Gastrocnemius medialis (tissue), 4 donors: ENCODE data around the gene TXNRD2. TPM values are rescaled to one million over a fixed set of nuclear protein-coding genes. Genes with fewer than 3 reads are reported as not detected.
A peak's percentile ranks its signal among the peaks of the same experiment; 100 is the strongest.

ENCODE experiments used
- ATAC-seq, 2 donors: fragments of 150-250 bp; one replicate each; pipeline ENCODE4 v1.9.1; 2016
- DNase-seq, 2 donors: peaks; one replicate each; pipeline ENCODE4 v3.0.0-alpha.2; 2019
- H3K27ac ChIP-seq, 4 donors: fragments of 200-600 bp; sonication (generic); 1 replicate in 1 of 4; 2 replicates in 3 of 4; pipeline ENCODE4 v1.5.1; 2016 to 2018; ENCODE audit warnings: mild to moderate bottlenecking in 2 of 4, moderate library complexity in 1 of 4
- H3K27me3 ChIP-seq, 3 donors: fragments of 200-600 bp; sonication (generic) in 2 of 3; 1 replicate in 1 of 3; 2 replicates in 2 of 3; pipeline versions ENCODE4 v1.5.1 to v1.6.0; 2016 to 2019; ENCODE audit warnings: mild to moderate bottlenecking in 1 of 3, moderate library complexity in 1 of 3
- H3K36me3 ChIP-seq, 2 donors: fragments of 200-600 bp; sonication (generic) in 1 of 2; one replicate each; pipeline ENCODE4 v1.5.1; 2017 to 2018
- H3K4me1 ChIP-seq, 2 donors: fragments of 200-600 bp; sonication (generic) in 1 of 2; one replicate each; pipeline ENCODE4 v1.5.1; 2016 to 2017; ENCODE audit warnings: mild to moderate bottlenecking in 2 of 2
- H3K4me3 ChIP-seq, 4 donors: fragments of 200-600 bp; sonication (generic) in 3 of 4; 1 replicate in 1 of 4; 2 replicates in 3 of 4; pipeline ENCODE4 v1.5.1; 2016 to 2019; ENCODE audit warnings: mild to moderate bottlenecking in 2 of 4
- H3K9me3 ChIP-seq, 3 donors: fragments of 200-600 bp; sonication (generic) in 2 of 3; 1 replicate in 1 of 3; 2 replicates in 2 of 3; pipeline ENCODE4 v1.5.1; 2016 to 2019
- POLR2A ChIP-seq, 2 donors: fragments of 450-650 bp; IDR thresholded peaks; one replicate each; pipeline ENCODE4 v1.6.1; 2017; ENCODE audit warnings: antibody characterized with exemption in 2 of 2, mild to moderate bottlenecking in 2 of 2, moderate library complexity in 2 of 2
- in situ Hi-C, 4 donors: fragments of 200-750 bp; cut with MboI; loops; one replicate each; pipeline versions ENCODE4 v1.15.0 to v1.8.0; 2017; ENCODE audit warnings: low sequenced_read_pairs in 4 of 4
- intact Hi-C: fragments of 100-400 bp; cut with DNase I; formaldehyde crosslinking; loops from one replicate; pipeline ENCODE4 v1.15.1; 2023; ENCODE audit warnings: low total_unique reads
- microRNA-seq, 2 donors: library from miRNA; unstranded; fragments of <30 nt; microRNA quantifications; one replicate each; pipeline ENCODE4, GENCODE V29; 2016; ENCODE audit warnings: borderline replicate concordance in 2 of 2
- total RNA-seq, 4 donors: library from RNA; depleted of rRNA; stranded (reverse); fragments of >200 nt; gene quantifications; one replicate each; pipeline versions ENCODE4 v1.1.0 to v1.2.3, GENCODE V29; 2016
- TF ChIP-seq, protein P1 (sequence below), 5 experiments: fragments of 450-650 bp in 3 of 5; fragments of 200-600 bp in 2 of 5; sonication (generic) in 2 of 5; IDR thresholded peaks in 4 of 5; conservative IDR thresholded peaks in 1 of 5; 1 replicate in 4 of 5; 2 replicates in 1 of 5; pipeline ENCODE4 v1.5.1; 2016 to 2019; ENCODE audit warnings: antibody characterized with exemption in 5 of 5, mild to moderate bottlenecking in 3 of 5, moderate library complexity in 3 of 5

TXNRD2 gene
- total RNA-seq, 4 donors from 2014 or later: 9.0 to 18.0 (median 14.4) TPM

DNA sequence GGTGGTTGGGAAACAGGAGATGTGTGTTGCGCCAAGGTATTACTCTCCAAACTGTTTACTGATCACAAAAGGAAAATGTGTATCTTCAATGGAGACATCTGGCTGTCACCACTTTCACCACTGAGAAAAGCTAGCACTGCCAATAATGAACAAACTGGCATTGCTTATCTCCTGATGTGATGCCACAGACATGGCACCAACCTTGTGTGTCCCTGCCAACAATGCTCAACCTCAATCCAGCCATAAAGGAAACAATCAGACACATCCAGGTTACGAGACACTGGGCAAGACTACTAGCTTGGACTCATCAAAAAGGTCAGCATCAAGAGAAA is 115.0 kb downstream of the TXNRD2 start:
- TF ChIP-seq, protein P1, sequence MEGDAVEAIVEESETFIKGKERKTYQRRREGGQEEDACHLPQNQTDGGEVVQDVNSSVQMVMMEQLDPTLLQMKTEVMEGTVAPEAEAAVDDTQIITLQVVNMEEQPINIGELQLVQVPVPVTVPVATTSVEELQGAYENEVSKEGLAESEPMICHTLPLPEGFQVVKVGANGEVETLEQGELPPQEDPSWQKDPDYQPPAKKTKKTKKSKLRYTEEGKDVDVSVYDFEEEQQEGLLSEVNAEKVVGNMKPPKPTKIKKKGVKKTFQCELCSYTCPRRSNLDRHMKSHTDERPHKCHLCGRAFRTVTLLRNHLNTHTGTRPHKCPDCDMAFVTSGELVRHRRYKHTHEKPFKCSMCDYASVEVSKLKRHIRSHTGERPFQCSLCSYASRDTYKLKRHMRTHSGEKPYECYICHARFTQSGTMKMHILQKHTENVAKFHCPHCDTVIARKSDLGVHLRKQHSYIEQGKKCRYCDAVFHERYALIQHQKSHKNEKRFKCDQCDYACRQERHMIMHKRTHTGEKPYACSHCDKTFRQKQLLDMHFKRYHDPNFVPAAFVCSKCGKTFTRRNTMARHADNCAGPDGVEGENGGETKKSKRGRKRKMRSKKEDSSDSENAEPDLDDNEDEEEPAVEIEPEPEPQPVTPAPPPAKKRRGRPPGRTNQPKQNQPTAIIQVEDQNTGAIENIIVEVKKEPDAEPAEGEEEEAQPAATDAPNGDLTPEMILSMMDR (IDR thresholded peaks at IDR 0.05 in 4 of 5, conservative IDR thresholded peaks at IDR 0.05 in 1 of 5): no peak
- TF ChIP-seq POLR2A (IDR thresholded peaks at IDR 0.05): no peak
- Histone ChIP-seq H3K27me3 (no peaks in the 10 kb centered on the region), H3K27ac (peak overlapping the region in 1 of 4 donors; percentile 42), H3K4me3 (no peak overlapping the region), H3K9me3 (no peaks in the 10 kb centered on the region), H3K4me1 (peaks cover 6 to 11% of the 10 kb centered on the region in 2 donors), H3K36me3 (no peaks in the 10 kb centered on the region)
- ATAC-seq (peak; percentile 41 to 78), DNase-seq (no peak)
- in situ Hi-C loops: no loop called here
- intact Hi-C loops: no loop called here

DNA sequence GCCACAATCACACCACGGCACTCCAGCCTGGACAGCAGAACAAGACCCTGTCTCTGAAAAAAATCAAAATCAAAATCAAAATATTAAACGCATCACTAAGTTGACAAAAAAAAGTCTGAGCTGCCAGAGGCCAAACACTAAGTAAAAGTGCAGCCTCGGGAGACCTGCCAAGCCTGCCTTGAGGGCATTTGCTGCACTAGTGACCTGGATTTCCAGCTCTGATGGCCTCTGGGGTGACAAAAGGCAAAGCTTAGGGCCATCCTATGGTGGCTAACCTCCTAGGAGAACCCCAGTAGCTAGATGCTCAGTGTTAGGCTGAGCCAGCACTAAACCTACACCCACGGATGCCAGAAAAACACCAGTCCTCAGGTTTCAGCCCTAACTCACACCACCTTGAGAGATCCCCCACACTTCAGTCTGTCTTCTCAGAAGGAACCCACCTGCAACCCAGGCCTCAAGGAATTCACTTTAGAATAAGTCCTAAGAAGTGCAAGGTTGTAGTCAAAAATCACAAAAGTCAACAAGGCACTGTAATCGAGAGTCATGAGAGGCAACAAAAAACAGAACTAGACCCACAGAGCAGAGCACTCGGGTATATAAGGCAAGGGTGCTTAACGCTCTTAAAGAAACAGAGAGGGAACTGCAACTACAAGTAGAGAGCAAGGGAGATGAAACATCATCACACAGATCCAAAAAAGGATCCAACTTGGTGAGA is 115.6 kb downstream of the TXNRD2 start:
- no peaks in the 10 kb centered on the region for H3K9me3 ChIP-seq
- intact Hi-C loops (no loop called here), in situ Hi-C loops (no loop called here)
- ATAC-seq (no peak), DNase-seq (no peak)
- H3K27ac ChIP-seq: peak overlapping the region in 2 of 4 donors; percentile 42 to 62
- H3K27me3 ChIP-seq: no peaks in the 10 kb centered on the region
- peaks cover 6 to 11% of the 10 kb centered on the region in 2 donors for H3K4me1 ChIP-seq
- H3K36me3 ChIP-seq: no peaks in the 10 kb centered on the region
- H3K4me3 ChIP-seq: no peak overlapping the region
- TF ChIP-seq, protein P1 (IDR thresholded peaks at IDR 0.05 in 4 of 5, conservative IDR thresholded peaks at IDR 0.05 in 1 of 5): no peak
- TF ChIP-seq POLR2A (IDR thresholded peaks at IDR 0.05): no peak

Small RNA genes lying within 50 kb of the gene (microRNA-seq; reads per million reads assigned to microRNA genes)
- gene MIR4761: 0 reads per million in 2 donors

Other genes with a start within 250 kb of the TXNRD2 start
- 10 to 100 TPM in 2 of 4 donors, 1 to 10 TPM in 2; 5.0 to 15.9 (median 10.2) TPM for gene SEPTIN5, start 227.3 kb downstream of the TXNRD2 start, total RNA-seq
- 1 to 10 TPM in 3 of 4 donors, not detected in 1; 1.4 to 3.5 (median 2.3) TPM for gene GP1BB, start 218.3 kb downstream of the TXNRD2 start, total RNA-seq
- 10 to 100 TPM; 27.9 to 38.9 (median 36.3) TPM for gene TBX1, start 181.0 kb downstream of the TXNRD2 start, total RNA-seq
- 1 to 10 TPM; 4.4 to 9.6 (median 6.7) TPM for gene GNB1L, start 86.9 kb downstream of the TXNRD2 start, total RNA-seq
- 10 to 100 TPM in 1 of 4 donors, 1 to 10 TPM in 3; 3.5 to 12.8 (median 5.0) TPM for gene RTL10, start 86.9 kb downstream of the TXNRD2 start, total RNA-seq
- 100 to 1,000 TPM; 154 to 255 (median 223) TPM for gene COMT, start within 50 bp of the TXNRD2 start, total RNA-seq
- gene ARVCF, start 75.0 kb upstream of the TXNRD2 start, total RNA-seq: 10 to 100 TPM in 3 of 4 donors, 1 to 10 TPM in 1; 6.9 to 19.6 (median 18.0) TPM
- gene TANGO2, start 79.3 kb upstream of the TXNRD2 start, total RNA-seq: 100 to 1,000 TPM in 1 of 4 donors, 10 to 100 TPM in 3; 43.0 to 115 (median 52.5) TPM
- 10 to 100 TPM in 2 of 4 donors, 1 to 10 TPM in 2; 5.2 to 16.5 (median 11.2) TPM for gene DGCR8, start 138.4 kb upstream of the TXNRD2 start, total RNA-seq
- gene RANBP1, start 174.3 kb upstream of the TXNRD2 start, total RNA-seq: 100 to 1,000 TPM in 2 of 4 donors, 10 to 100 TPM in 2; 79.4 to 147 (median 120) TPM
- 10 to 100 TPM; 16.9 to 38.0 (median 28.2) TPM for gene TRMT2A, start 175.4 kb upstream of the TXNRD2 start, total RNA-seq
- gene ZDHHC8, start 190.0 kb upstream of the TXNRD2 start, total RNA-seq: 10 to 100 TPM in 3 of 4 donors, 1 to 10 TPM in 1; 7.3 to 15.8 (median 12.8) TPM
- gene CCDC188, start 209.2 kb upstream of the TXNRD2 start, total RNA-seq: 1 to 10 TPM in 1 of 4 donors, under 1 TPM in 1, not detected in 2; 0.82 to 3.5 TPM